GM12864 (cell line): ENCODE data around the gene ZNF485.
A peak's percentile ranks its signal among the peaks of the same experiment; 100 is the strongest.

Experiments used
- DNase-seq: peaks from one replicate; pipeline ENCODE4 v3.0.0-alpha.2; 2011; ENCODE audit warnings: low read depth
- H3K4me3 ChIP-seq: 2 replicates; pipeline ENCODE4 v1.5.1; 2011; ENCODE audit warnings: mild to moderate bottlenecking, low read depth, low read length, control low read depth
- TF ChIP-seq, protein P1 (sequence below): IDR thresholded peaks from 2 replicates; pipeline ENCODE4 v1.5.1; 2011; ENCODE audit warnings: low read depth, mild to moderate bottlenecking, moderate library complexity, low read length, control low read depth, inconsistent platforms; ENCODE audit errors: missing control alignments

ZNF485 gene

DNA sequence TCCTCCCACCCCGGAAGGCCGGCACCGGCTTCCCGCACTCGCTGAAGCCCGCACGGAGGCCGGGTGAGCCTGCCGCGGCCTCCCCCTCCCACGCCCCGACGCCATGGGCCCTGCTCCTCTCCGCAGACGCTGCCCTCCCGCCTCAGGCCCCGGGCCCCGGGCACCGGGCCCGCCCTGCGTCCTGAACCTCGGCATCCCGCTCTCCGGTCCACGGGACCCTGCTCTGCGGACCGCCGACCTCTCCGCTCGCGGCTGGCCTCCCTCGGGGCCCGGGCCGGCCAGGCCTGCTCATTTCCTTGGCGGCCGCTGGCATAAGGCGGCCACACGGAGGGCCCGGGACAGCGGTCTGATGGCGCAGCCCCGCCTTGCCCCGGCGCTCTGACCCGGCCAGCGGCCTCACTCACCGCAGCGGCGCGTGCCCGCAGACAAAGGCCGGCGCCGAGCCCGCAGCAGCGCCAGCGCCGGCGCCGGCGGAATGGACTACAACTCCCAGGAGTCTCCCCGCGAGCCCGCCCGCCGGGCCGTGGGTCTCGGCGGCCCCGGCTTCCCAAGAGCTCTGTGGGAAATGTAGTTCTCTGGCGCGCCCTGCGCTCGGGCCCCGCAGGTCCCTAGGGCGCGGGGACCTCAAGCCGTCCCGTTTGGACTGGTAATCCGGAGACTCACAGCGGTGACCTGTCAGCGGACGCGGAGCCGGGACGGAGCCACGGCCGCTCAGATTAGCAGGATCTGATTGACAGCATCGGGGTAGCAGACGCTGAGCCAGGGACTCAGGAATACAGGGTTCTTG lies 42.4 kb downstream of the ZNF485 start, which contains the start of gene ZNF32:
Gene ZNF32 (minus strand): TSS at position 484 of the 787 bp plus-strand sequence. CDS start 2,748 bp downstream, outside the sequence.
- peak within 1 kb of the TSS; percentile 80 for H3K4me3 ChIP-seq
- DNase-seq = peak; percentile 47
- TF ChIP-seq, protein P1, sequence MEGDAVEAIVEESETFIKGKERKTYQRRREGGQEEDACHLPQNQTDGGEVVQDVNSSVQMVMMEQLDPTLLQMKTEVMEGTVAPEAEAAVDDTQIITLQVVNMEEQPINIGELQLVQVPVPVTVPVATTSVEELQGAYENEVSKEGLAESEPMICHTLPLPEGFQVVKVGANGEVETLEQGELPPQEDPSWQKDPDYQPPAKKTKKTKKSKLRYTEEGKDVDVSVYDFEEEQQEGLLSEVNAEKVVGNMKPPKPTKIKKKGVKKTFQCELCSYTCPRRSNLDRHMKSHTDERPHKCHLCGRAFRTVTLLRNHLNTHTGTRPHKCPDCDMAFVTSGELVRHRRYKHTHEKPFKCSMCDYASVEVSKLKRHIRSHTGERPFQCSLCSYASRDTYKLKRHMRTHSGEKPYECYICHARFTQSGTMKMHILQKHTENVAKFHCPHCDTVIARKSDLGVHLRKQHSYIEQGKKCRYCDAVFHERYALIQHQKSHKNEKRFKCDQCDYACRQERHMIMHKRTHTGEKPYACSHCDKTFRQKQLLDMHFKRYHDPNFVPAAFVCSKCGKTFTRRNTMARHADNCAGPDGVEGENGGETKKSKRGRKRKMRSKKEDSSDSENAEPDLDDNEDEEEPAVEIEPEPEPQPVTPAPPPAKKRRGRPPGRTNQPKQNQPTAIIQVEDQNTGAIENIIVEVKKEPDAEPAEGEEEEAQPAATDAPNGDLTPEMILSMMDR = no peak

DNA sequence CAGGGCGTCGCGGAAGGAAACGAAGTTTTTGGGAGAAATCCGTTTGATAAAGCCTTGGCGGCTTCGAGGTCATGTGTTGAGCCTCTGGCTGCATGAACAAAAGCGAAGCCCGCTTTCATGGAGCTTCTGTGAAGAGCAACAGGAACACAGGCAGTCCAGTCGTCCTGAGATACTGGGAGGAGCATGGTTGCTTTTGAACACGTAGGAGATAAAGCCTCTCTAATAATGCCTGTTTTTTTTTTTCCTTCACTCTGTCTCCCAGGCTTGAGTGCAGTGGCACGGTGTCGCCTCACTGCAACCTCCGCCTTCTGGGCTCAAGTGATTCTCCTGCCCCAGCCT lies 42.9 kb downstream of the ZNF485 start:
- DNase-seq = no peak
- TF ChIP-seq, protein P1 = no peak
- peak overlapping the region; percentile 80 for H3K4me3 ChIP-seq

DNA sequence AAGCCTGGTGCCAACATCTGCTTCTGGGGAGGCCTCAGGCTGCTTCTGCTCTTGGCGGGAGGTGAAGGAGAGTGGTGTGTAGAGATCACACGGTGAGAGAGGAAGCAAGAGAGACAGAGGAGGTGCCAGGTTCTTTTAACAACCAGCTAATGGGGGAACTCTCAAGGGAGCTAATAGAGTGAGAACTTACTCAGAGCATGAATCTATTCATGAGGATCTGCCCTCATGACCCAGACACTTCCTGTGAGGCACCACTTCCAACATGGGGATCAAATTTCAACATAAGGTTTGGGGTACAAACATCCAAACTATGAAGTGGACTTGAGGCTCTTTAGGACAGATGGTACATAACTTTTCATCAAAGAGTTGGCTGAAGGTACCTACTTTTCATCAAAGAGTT lies 47.5 kb downstream of the ZNF485 start:
- TF ChIP-seq, protein P1 = no peak
- DNase-seq = no peak
- H3K4me3 ChIP-seq = no peak overlapping the region

DNA sequence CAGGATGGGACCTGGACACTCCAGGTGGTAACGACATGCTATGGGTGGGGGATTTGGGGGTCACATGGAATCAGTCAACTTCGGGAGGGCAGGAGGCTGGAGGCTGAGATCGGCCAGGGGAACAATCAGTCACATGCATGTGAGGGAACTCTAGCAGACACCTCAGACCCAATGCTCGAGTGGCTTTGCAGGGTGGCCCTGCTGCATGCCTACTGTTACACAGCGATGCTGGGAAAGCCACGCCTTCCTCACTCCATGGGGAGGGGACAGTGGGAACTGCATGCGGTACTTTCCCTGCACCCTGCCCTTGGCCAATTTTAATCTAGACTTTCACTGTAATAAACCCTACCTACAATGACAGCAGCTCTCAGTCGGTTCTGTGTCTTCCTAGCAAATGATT lies 49.1 kb downstream of the ZNF485 start:
- H3K4me3 ChIP-seq = no peak overlapping the region
- no peak for DNase-seq
- TF ChIP-seq, protein P1 = no peak

DNA sequence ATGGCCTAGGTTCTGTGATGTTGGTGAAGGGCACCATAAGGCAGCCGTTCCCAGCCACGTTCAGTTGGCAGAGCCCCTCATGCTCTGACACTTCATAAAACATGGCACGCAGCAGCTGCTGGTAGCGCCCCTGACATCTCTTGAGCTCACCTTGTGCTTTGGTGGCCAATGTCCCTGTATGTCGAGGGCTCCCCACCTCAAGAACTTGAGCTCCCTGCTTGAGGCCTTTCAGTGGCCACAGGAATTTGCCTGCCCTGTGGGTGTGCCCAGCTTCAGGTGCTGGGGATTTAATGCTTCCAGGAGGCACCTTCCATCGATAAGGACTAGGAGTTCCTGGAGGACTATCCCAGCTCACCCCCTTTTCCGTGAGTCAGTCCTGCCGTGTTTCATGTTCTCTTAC lies 52.0 kb downstream of the ZNF485 start:
- DNase-seq = no peak
- TF ChIP-seq, protein P1 = no peak
- no peak overlapping the region for H3K4me3 ChIP-seq

DNA sequence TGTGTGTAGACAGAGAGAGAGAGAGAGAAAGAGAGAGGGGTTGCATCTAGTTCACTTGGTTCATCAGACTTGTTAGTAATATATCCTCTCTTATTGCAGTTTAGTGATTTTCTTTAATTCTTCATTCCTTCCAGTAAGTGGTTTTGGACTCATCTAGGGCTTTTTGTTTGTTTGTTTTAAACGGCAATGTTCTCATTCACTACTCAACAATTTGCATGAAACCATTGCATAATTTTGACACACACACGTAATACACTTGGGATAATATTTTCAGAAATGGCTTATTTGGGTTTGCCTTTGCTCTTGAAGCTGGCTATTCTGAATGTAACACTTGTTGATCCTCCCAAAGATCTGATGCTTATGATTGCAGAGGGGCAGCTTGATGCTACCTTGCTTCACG lies 58.8 kb downstream of the ZNF485 start:
- TF ChIP-seq, protein P1 = no peak
- no peak overlapping the region for H3K4me3 ChIP-seq
- no peak for DNase-seq

DNA sequence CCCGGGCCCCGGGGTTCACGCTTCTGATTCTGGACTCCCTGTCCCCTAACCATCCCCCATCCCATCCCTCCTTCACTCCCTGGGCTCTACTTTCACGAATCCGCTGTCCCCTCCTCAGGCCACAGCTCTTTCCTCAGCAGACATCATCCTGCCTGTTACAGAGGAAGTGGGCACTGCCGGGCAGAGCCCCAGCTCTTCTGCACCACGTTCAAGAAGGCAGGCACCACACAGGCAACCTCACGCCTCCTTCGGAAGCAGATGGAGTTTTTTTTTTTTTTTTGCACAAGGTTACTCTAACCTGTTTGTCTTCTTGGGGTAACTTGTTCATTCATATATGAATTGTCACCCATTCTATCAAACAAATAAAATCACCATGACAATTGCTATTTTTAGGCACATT lies 60.3 kb downstream of the ZNF485 start:
- TF ChIP-seq, protein P1 = no peak
- DNase-seq = no peak
- no peak overlapping the region for H3K4me3 ChIP-seq
